ENCODE measurements around the gene PTCD3.

PTCD3 gene

GRCh38 chr2:86150502-86150901, 44.5 kb downstream of the PTCD3 start:
- Histone ChIP-seq H3K27me3 (ENCODE audit: insufficient read depth, poor library complexity, severe bottlenecking) (no peaks in the 10 kb centered on the region), H3K27ac (replicated peaks) (no peak overlapping the region), H3K4me3 (replicated peaks; ENCODE audit: insufficient read depth, low read length) (no peak overlapping the region)
- DNase-seq (ENCODE audit: low read depth in 1 of 2, low spot score in 1 of 2) = no peak
- TF ChIP-seq POLR2AphosphoS5 (IDR thresholded peaks at IDR 0.05; ENCODE audit: low read depth) (no peak), CTCF (IDR thresholded peaks at IDR 0.05; ENCODE audit: insufficient read depth, low read length) (no peak), REST (IDR thresholded peaks at IDR 0.05; ENCODE audit: insufficient replicate concordance, low read depth) (no peak), SPI1 (IDR thresholded peaks at IDR 0.05; ENCODE audit: borderline replicate concordance, low read depth) (no peak), GABPA (IDR thresholded peaks at IDR 0.05; ENCODE audit: low read depth) (no peak)

- TF ChIP-seq GABPA (IDR thresholded peaks at IDR 0.05; ENCODE audit: low read depth) (no peak), CTCF (IDR thresholded peaks at IDR 0.05; ENCODE audit: insufficient read depth, low read length) (no peak), POLR2AphosphoS5 (IDR thresholded peaks at IDR 0.05; ENCODE audit: low read depth) (no peak), SPI1 (IDR thresholded peaks at IDR 0.05; ENCODE audit: borderline replicate concordance, low read depth) (no peak), REST (IDR thresholded peaks at IDR 0.05; ENCODE audit: insufficient replicate concordance, low read depth) (no peak)
- DNase-seq (ENCODE audit: low read depth in 1 of 2, low spot score in 1 of 2) = no peak
- Histone ChIP-seq H3K27ac (replicated peaks) (no peak overlapping the region), H3K27me3 (ENCODE audit: insufficient read depth, poor library complexity, severe bottlenecking) (no peaks in the 10 kb centered on the region), H3K4me3 (replicated peaks; ENCODE audit: insufficient read depth, low read length) (no peak overlapping the region)
These were observed 51.0 kb downstream of the PTCD3 start for GRCh38 chr2:86157009-86157556.

GRCh38 chr2:86158286-86158685, 52.3 kb downstream of the PTCD3 start:
- Histone ChIP-seq H3K4me3 (replicated peaks; ENCODE audit: insufficient read depth, low read length) (no peak overlapping the region), H3K27me3 (ENCODE audit: insufficient read depth, poor library complexity, severe bottlenecking) (no peaks in the 10 kb centered on the region), H3K27ac (replicated peaks) (no peak overlapping the region)
- TF ChIP-seq SPI1 (IDR thresholded peaks at IDR 0.05; ENCODE audit: borderline replicate concordance, low read depth) (no peak), GABPA (IDR thresholded peaks at IDR 0.05; ENCODE audit: low read depth) (no peak), POLR2AphosphoS5 (IDR thresholded peaks at IDR 0.05; ENCODE audit: low read depth) (no peak), CTCF (IDR thresholded peaks at IDR 0.05; ENCODE audit: insufficient read depth, low read length) (no peak), REST (IDR thresholded peaks at IDR 0.05; ENCODE audit: insufficient replicate concordance, low read depth) (no peak)
- no peak for DNase-seq (ENCODE audit: low read depth in 1 of 2, low spot score in 1 of 2)

Measured in HL-60 (cell line).